ENCODE results near the gene SH2D3A.

Gene SH2D3A

GRCh38 chr19:6706633-6706958, 60.6 kb downstream of the SH2D3A start:
- in situ Hi-C loops (cut with MboI; ENCODE audit: low sequenced_read_pairs, unreplicated experiment), result no loop called here
- no peak for TF ChIP-seq CTCF (IDR thresholded peaks at IDR 0.05; ENCODE audit: borderline replicate concordance, control extremely low read depth, extremely low read depth, insufficient read depth, missing control alignments)
- DNase-seq (ENCODE audit: low spot score), result no peak

DNA sequence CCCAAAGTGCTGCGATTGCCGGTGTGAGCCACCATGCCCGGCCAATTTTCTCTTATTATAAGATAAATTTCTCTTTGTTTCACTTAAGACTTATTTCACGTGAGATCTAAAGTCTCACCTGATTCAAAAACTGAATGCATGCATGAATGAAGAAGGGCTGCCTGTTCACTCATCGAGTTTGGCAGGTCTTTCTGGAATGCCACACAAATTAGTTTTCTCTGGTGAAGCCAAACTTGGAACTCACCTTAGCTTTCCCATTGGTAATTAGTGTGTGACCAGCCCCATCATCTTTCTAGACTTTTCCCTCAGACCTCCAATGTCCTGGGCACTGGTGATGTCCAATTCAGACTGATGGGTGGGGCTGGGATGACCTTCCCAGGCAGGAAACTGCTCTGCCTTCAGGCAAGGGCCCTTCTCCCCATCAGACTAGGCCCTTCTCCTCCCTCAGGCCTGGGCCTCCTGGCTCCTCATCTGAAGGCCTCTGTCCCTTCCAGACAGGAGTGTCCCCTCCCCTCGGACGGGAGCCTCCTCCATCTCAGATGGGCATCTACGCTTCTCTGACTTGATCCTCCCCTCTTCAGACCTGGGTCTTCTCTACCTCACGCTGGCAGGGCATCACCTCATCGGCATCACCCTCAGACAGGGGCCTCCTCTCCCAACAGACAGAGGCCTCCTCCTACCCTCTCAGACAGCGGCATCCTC, 61.2 kb downstream of the SH2D3A start:
- in situ Hi-C loops (cut with MboI; ENCODE audit: low sequenced_read_pairs, unreplicated experiment), result no loop called here
- no peak for TF ChIP-seq CTCF (IDR thresholded peaks at IDR 0.05; ENCODE audit: borderline replicate concordance, control extremely low read depth, extremely low read depth, insufficient read depth, missing control alignments)

More for the DNA sequence above, 61.2 kb downstream of the SH2D3A start:
- DNase-seq (ENCODE audit: low spot score), result no peak
